Measurements from ENCODE around the gene BHLHE40. TPM values are rescaled to one million over a fixed set of nuclear protein-coding genes. Genes with fewer than 3 reads are reported as not detected.

Gene BHLHE40
- total RNA-seq, 1 donor: 216 TPM

- H3K4me3 ChIP-seq (ENCODE audit: low read length): no peak overlapping the region
- H3K9me3 ChIP-seq (ENCODE audit: low read depth, low read length): no peaks in the 10 kb centered on the region
- peaks cover 4% of the 10 kb centered on the region for H3K4me1 ChIP-seq (ENCODE audit: insufficient read depth, low read length)
- H3K27me3 ChIP-seq (ENCODE audit: insufficient read depth, low read length): no peaks in the 10 kb centered on the region
These were observed 20.4 kb downstream of the BHLHE40 start for GRCh38 chr3:4999531-5000184.

- Histone ChIP-seq H3K4me1 (ENCODE audit: insufficient read depth, low read length) (peaks cover 6% of the 10 kb centered on the region), H3K9me3 (ENCODE audit: low read depth, low read length) (no peaks in the 10 kb centered on the region), H3K27me3 (ENCODE audit: insufficient read depth, low read length) (no peaks in the 10 kb centered on the region), H3K4me3 (ENCODE audit: low read length) (no peak overlapping the region)
These were observed 21.9 kb downstream of the BHLHE40 start for GRCh38 chr3:5001135-5001534.

GRCh38 chr3:5001805-5002173 is 22.6 kb downstream of the BHLHE40 start:
- Histone ChIP-seq H3K4me3 (ENCODE audit: low read length) (no peak overlapping the region), H3K27me3 (ENCODE audit: insufficient read depth, low read length) (no peaks in the 10 kb centered on the region), H3K4me1 (ENCODE audit: insufficient read depth, low read length) (peaks cover 13% of the 10 kb centered on the region), H3K9me3 (ENCODE audit: low read depth, low read length) (no peaks in the 10 kb centered on the region)

GRCh38 chr3:5002174-5002870 is 23.1 kb downstream of the BHLHE40 start:
- Histone ChIP-seq H3K4me1 (ENCODE audit: insufficient read depth, low read length) (peaks cover 18% of the 10 kb centered on the region), H3K4me3 (ENCODE audit: low read length) (no peak overlapping the region), H3K27me3 (ENCODE audit: insufficient read depth, low read length) (no peaks in the 10 kb centered on the region), H3K9me3 (ENCODE audit: low read depth, low read length) (no peaks in the 10 kb centered on the region)

GRCh38 chr3:5002871-5003247 is 23.6 kb downstream of the BHLHE40 start:
- Histone ChIP-seq H3K9me3 (ENCODE audit: low read depth, low read length) (no peaks in the 10 kb centered on the region), H3K4me1 (ENCODE audit: insufficient read depth, low read length) (peaks cover 23% of the 10 kb centered on the region), H3K27me3 (ENCODE audit: insufficient read depth, low read length) (no peaks in the 10 kb centered on the region), H3K4me3 (ENCODE audit: low read length) (no peak overlapping the region)

- Histone ChIP-seq H3K9me3 (ENCODE audit: low read depth, low read length) (no peaks in the 10 kb centered on the region), H3K4me1 (ENCODE audit: insufficient read depth, low read length) (peaks cover 36% of the 10 kb centered on the region), H3K4me3 (ENCODE audit: low read length) (no peak overlapping the region), H3K27me3 (ENCODE audit: insufficient read depth, low read length) (no peaks in the 10 kb centered on the region)
These were observed 25.3 kb downstream of the BHLHE40 start for GRCh38 chr3:5004319-5005152.

- H3K4me1 ChIP-seq (ENCODE audit: insufficient read depth, low read length): peaks cover 44% of the 10 kb centered on the region
These were observed 26.1 kb downstream of the BHLHE40 start for GRCh38 chr3:5005367-5005766.

GRCh38 chr3:5006755-5007202 is 27.5 kb downstream of the BHLHE40 start:
- Histone ChIP-seq H3K9me3 (ENCODE audit: low read depth, low read length) (no peaks in the 10 kb centered on the region), H3K4me3 (ENCODE audit: low read length) (no peak overlapping the region), H3K27me3 (ENCODE audit: insufficient read depth, low read length) (no peaks in the 10 kb centered on the region), H3K4me1 (ENCODE audit: insufficient read depth, low read length) (peaks cover 59% of the 10 kb centered on the region)

More at GRCh38 chr3:5005367-5005766, 26.1 kb downstream of the BHLHE40 start:
- Histone ChIP-seq H3K27me3 (ENCODE audit: insufficient read depth, low read length) (no peaks in the 10 kb centered on the region), H3K4me3 (ENCODE audit: low read length) (no peak overlapping the region), H3K9me3 (ENCODE audit: low read depth, low read length) (no peaks in the 10 kb centered on the region)

GRCh38 chr3:5007873-5008272 is 28.6 kb downstream of the BHLHE40 start:
- H3K9me3 ChIP-seq (ENCODE audit: low read depth, low read length): no peaks in the 10 kb centered on the region
- no peaks in the 10 kb centered on the region for H3K27me3 ChIP-seq (ENCODE audit: insufficient read depth, low read length)
- no peak overlapping the region for H3K4me3 ChIP-seq (ENCODE audit: low read length)
- H3K4me1 ChIP-seq (ENCODE audit: insufficient read depth, low read length): peaks cover 70% of the 10 kb centered on the region

GRCh38 chr3:5009506-5010109 is 30.4 kb downstream of the BHLHE40 start:
- H3K9me3 ChIP-seq (ENCODE audit: low read depth, low read length): no peaks in the 10 kb centered on the region
- no peaks in the 10 kb centered on the region for H3K27me3 ChIP-seq (ENCODE audit: insufficient read depth, low read length)
- peaks cover 83% of the 10 kb centered on the region for H3K4me1 ChIP-seq (ENCODE audit: insufficient read depth, low read length)
- H3K4me3 ChIP-seq (ENCODE audit: low read length): no peak overlapping the region

GRCh38 chr3:5010140-5010539 is 30.9 kb downstream of the BHLHE40 start:
- H3K4me3 ChIP-seq (ENCODE audit: low read length): no peak overlapping the region
- H3K4me1 ChIP-seq (ENCODE audit: insufficient read depth, low read length): peaks cover 89% of the 10 kb centered on the region
- H3K9me3 ChIP-seq (ENCODE audit: low read depth, low read length): no peaks in the 10 kb centered on the region

GRCh38 chr3:5010706-5011554 is 31.7 kb downstream of the BHLHE40 start:
- H3K4me1 ChIP-seq (ENCODE audit: insufficient read depth, low read length): peaks cover 94% of the 10 kb centered on the region
- H3K9me3 ChIP-seq (ENCODE audit: low read depth, low read length): no peaks in the 10 kb centered on the region
- H3K27me3 ChIP-seq (ENCODE audit: insufficient read depth, low read length): no peaks in the 10 kb centered on the region
- no peak overlapping the region for H3K4me3 ChIP-seq (ENCODE audit: low read length)

More at GRCh38 chr3:5010140-5010539, 30.9 kb downstream of the BHLHE40 start:
- no peaks in the 10 kb centered on the region for H3K27me3 ChIP-seq (ENCODE audit: insufficient read depth, low read length)

- H3K9me3 ChIP-seq (ENCODE audit: low read depth, low read length): no peaks in the 10 kb centered on the region
- no peaks in the 10 kb centered on the region for H3K27me3 ChIP-seq (ENCODE audit: insufficient read depth, low read length)
- H3K4me1 ChIP-seq (ENCODE audit: insufficient read depth, low read length): peaks cover 94% of the 10 kb centered on the region
- no peak overlapping the region for H3K4me3 ChIP-seq (ENCODE audit: low read length)
These were observed 32.5 kb downstream of the BHLHE40 start for GRCh38 chr3:5011555-5012256.

- Histone ChIP-seq H3K4me3 (ENCODE audit: low read length) (no peak overlapping the region), H3K27me3 (ENCODE audit: insufficient read depth, low read length) (no peaks in the 10 kb centered on the region), H3K9me3 (ENCODE audit: low read depth, low read length) (no peaks in the 10 kb centered on the region), H3K4me1 (ENCODE audit: insufficient read depth, low read length) (peaks cover 94% of the 10 kb centered on the region)
These were observed 33.1 kb downstream of the BHLHE40 start for GRCh38 chr3:5012367-5012766.
